Measurements from ENCODE around the gene SUCO.

GRCh38 chr1:172532700-172533512, at the start of gene SUCO:
- TF ChIP-seq POLR2AphosphoS2 (conservative IDR thresholded peaks at IDR 0.05; ENCODE audit: low read length) (no peak), CTCF (IDR thresholded peaks at IDR 0.05) (no peak), HMGXB4 (CRISPR knock-in tag; IDR thresholded peaks at IDR 0.05; ENCODE audit: borderline replicate concordance) (0 out of 2 replicates have a peak, but pooled peaks have one; percentile 26), REST (IDR thresholded peaks at IDR 0.05) (0 out of 2 replicates have a peak, but pooled peaks have one; percentile 36), MAZ (IDR thresholded peaks at IDR 0.05; ENCODE audit: borderline replicate concordance, low read depth, low read length) (no peak), POLR2A (IDR thresholded peaks at IDR 0.05; ENCODE audit: low read length) (peak; percentile 78), CHD4 (IDR thresholded peaks at IDR 0.05; ENCODE audit: borderline replicate concordance) (no peak)

Data from A549 (cell line).